Measurements from ENCODE around the gene PLEKHH2.

GRCh38 chr2:43752302-43752701, 115.2 kb downstream of the PLEKHH2 start:
- TF ChIP-seq CTCF (IDR thresholded peaks at IDR 0.05; ENCODE audit: low read depth, low read length, poor library complexity, severe bottlenecking) (no peak), EZH2phosphoT487 (IDR thresholded peaks at IDR 0.05; ENCODE audit: borderline replicate concordance, low read length) (no peak)
